ENCODE results near the gene TSPAN7.

The TSPAN7 gene

GRCh38 chrX:38596939-38597338 is 35.6 kb downstream of the TSPAN7 start:
- no peak for DNase-seq

DNA sequence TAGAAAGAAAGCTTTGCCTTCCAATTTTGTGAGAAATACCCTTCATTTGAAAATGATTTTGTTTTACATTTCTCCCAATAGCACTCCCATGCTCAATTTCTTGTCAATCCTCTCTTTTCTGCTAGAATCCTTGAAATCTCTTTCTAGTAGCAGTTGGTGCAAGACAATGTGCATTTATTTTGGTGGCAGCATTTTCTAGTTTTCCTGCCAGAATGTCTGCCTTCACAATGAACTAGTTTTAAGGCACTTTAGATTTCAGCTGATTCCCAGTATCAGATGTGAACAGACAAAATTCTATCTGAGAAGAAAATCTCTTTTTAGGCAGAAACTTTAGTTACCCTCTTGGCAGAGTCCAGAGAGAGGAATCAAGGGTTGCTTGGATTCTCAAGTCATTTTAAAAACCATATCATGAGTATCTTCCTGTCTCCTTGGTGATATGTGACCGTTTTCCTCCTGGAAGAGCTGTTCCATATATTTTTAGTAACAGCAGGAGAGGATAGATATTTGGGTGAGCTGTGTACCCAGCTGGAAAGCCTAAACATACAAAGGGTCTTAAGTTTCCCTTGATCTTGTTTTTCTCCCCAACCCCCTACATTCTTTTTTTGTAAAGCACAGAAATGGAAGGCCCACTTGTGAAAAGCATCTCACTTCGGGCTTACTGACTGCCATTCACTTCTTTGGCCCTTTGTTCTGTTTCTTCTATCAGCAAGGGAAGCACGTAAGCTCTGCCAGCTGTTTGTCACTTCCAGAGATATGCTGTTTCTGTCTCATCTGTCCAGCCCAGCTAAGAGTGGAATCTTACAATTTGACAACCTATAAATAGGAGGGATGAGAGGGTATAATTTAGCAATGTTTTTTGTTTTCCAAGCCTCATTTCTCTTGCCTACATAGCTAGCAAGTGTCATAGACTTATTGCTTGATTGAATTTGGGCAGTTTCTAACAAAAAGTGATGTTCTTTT is 38.7 kb downstream of the TSPAN7 start:
- DNase-seq = no peak

- DNase-seq = no peak
Observed at GRCh38 chrX:38601866-38602265, 40.5 kb downstream of the TSPAN7 start.

DNA sequence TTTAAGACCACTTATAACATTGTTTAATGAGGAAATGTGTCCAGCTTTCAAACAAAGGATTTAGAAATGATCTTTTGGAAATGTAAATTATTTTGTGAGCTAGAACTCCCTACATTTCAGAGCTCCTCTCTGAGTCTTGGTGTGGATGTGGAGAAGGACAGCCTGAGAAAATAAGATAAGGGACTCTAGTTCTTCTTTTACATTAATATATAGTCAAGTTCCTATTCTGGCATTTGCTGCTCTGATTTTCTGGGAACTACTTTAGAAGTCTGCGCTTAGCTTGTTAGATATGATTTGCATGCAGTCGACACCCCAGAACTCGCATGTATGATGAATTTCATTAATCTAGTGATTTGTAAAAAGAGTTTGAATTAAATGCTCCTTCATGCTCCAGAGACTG is 45.5 kb downstream of the TSPAN7 start:
- no peak for DNase-seq

- DNase-seq = no peak
Observed at GRCh38 chrX:38607976-38608375, 46.6 kb downstream of the TSPAN7 start.

GRCh38 chrX:38610849-38611248 is 49.5 kb downstream of the TSPAN7 start:
- DNase-seq = no peak

DNA sequence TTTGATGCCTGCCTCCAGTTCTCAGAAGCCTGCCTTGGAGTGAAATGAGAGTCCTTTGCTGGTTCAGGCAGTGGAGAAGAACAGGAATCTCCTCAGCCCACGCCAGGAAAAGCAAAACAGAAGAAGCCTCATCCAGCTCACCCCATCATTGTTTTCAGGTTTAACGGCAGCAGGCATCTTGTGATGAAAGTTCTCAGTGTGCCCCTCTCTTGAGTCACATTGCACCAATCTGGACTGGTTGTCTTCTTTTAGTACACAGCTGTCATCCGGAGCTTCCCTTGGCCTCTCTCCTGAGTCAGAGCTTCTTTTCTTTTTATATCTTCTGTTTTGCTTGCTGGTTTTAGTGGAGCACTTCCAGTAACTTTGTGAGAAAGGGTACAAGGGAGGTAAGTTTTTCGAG is 50.9 kb downstream of the TSPAN7 start:
- DNase-seq = no peak

- DNase-seq = no peak
Observed at GRCh38 chrX:38614485-38614884, 53.1 kb downstream of the TSPAN7 start.

DNA sequence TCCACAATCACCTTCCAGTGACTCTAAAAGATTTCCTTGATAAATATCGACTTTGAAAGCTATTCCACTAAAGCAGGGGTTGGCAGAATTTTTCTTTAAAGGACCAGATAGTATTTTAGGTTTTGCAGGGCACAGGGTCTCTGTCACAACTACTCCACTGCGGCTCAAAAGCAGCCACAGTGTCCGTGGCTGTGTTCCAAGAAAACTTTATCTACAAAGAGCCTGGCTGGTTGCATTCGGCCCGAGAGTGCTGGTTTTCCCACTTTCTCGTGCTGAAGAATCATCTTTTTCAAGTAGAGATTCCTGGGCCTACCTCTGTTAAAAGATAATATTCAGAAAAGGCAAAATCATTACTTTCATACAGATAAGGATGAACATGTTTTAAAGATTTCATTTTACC is 55.6 kb downstream of the TSPAN7 start:
- DNase-seq = no peak

DNA sequence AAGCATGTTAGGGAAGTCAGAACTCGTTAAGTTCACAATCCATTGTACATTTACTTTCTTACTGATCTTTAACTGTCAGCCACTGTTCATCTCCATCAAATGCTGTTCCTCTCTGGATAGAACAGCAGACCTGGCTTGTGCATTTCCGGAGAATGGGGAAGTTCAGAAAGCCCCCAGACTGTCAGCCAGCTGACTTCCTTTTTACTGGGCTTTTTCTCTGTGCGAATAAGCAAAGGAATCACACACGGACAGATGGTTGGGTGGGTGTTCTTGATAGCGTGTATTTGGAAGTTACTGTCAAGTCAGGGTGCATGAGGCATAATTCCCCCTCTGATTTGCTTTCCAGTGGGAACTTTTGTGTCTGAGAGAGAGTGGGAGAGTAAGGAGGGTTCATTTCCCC is 56.8 kb downstream of the TSPAN7 start:
- DNase-seq = no peak

- no peak for DNase-seq
Observed at GRCh38 chrX:38620623-38621022, 59.3 kb downstream of the TSPAN7 start.

DNA sequence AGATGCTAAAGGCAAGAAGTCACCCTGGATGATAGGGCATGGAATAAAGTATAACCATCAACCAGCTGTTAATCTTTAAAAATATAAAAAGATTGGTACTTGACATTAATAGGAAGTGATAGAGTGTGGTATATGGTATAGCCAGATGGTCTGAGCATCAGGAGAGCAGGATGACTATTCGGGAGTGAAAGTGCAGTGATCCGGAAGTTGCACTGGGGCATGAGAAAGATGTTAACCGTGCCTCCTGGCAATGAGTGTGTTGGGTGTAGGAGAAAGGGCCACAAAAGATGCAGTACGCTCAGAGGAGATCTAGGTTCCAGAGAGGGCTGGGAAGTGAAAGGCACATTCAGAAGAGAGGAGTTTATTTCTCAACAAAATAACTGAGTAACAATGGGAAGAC is 65.0 kb downstream of the TSPAN7 start:
- DNase-seq = no peak

DNA sequence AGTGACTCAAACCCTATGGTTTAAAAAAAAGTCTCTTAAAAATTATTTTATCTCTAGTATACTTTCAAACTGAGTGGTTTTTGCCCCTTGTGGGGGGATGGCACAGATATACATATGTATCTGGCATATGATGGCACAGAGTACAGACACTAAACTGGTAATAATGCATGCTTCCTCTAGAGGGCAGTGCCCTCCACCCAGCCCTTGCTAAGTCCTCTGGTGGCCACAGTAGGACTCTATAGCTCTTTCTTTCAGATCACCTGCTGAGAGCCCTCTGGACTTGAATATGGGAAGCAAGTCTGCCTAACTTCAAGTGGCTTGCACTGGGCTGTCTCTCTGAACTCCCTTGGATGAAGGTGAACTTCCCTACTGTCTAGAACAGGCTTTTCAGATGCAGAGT is 66.3 kb downstream of the TSPAN7 start:
- DNase-seq = no peak

- DNase-seq = no peak
Observed at GRCh38 chrX:38628587-38628986, 67.2 kb downstream of the TSPAN7 start.

- no peak for DNase-seq
Observed at GRCh38 chrX:38632516-38632915, 71.2 kb downstream of the TSPAN7 start.

DNA sequence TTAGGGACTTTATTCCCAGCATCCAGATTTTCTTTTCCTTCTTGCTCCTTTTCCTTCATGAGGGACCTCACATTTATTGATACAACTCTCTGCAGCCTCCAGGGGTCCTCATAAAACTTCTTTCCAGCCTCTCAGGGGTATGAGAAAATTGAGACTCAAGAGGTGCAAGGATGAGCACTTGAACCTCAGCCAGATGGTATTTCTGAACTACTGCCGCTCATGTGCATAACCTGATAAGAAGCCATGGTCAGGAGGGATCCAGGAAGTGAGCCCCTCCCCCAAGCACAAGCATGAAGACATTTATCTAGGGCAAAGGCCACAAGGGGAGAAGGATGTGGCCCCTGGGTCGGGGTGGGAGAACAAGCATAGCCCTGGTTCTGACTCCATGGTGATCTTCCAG is 73.3 kb downstream of the TSPAN7 start:
- DNase-seq = no peak

DNA sequence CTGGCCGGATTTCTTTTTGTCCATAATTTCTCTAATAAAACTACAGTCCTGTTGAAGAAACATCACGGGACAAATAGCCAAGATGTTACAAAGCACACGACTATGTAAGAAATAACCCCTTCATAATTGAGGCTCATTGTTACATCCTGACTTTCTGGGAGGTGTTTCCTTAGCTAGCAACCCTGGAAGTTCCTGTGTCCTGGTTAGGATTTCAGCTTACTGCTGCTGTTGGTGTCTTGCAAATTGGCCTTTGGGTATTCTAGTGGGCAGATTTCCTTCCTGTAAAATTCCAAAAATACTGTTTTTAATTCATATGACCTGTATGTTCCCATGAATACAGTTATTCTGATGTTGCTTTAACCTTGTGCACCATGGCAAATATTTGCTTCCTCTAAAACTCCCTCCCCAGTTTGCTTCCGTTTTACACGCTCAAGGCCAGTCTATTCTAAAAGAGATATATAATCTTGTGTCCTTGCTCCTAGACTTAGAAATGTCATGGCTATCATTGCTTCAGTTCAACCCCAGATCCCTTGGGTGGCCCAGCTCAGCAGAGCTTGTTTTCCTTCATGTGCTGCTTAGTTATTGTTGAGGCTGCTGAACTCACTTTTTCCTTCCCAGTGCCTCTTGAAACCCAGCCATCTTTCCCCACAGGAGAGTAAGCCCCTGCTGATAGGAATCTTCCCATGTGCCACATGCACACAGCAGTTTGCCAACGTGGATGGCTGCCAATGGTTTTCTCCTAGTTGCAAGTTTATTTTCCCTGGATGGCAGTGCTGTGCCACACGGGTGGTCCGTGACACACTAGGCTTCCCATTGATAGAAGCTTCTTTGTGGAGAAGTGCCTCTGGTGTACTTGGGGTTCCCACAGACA is 75.8 kb downstream of the TSPAN7 start:
- no peak for DNase-seq

GRCh38 chrX:38638952-38639529 is 77.7 kb downstream of the TSPAN7 start:
- DNase-seq = no peak

- DNase-seq = no peak
Observed at GRCh38 chrX:38639730-38640129, 78.4 kb downstream of the TSPAN7 start.

DNA sequence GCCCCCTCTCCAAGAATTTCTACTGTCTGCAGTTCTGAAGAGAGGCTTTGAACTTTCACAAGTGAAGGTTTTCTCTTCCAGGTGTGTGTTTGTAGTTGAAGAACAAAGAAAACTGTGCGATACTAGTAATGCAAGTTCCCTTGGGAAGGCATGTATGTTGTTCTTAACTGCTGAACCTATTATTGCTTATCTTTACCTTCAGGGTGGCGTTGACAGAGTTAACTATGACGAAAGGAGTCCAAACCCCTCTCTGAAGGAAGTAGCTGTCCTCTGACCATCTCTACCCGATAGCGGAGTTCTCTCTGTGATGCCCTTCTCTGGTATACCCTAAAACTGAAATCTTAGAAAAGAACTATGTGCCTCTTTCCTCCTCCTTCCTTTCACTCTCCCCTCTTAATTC is 79.9 kb downstream of the TSPAN7 start:
- no peak for DNase-seq

DNA sequence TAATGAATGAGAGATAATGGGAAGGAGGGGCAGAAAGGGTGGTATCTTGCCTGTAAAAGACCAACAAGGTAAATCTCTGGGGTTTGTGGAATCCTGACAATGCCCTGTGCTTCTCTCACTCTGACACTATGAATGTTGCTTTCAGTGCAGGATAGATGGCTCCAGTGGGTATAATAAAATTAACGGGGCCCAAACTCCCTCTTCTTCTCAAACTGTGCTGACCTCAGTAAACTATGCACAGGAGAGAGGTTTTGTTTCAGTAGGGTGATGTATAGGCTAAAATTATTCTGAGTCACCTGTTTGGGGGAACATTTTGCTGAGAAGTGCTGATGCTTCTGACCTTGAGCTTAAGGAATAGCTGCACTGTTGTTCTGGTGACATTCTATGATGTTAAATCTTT is 82.6 kb downstream of the TSPAN7 start:
- DNase-seq = no peak

DNA sequence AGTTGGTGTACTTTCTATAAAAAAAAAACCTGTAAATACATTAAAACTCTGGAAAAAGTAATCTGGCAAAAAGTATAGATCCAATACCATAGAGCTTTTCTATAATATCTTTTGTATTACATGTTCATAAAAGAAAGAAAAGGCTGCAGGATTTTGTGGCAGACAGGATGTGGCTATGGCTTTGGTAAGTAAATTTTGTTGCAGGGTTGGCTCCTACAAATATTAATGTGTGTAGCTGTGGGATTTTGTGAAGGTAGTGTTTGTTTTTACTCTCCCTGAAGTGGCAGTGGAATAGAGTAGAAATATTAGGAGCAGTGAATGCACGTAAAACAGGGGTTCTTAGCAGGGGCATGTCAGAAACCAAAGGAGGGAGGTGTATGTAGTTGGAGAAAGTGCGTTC is 84.8 kb downstream of the TSPAN7 start:
- no peak for DNase-seq

DNA sequence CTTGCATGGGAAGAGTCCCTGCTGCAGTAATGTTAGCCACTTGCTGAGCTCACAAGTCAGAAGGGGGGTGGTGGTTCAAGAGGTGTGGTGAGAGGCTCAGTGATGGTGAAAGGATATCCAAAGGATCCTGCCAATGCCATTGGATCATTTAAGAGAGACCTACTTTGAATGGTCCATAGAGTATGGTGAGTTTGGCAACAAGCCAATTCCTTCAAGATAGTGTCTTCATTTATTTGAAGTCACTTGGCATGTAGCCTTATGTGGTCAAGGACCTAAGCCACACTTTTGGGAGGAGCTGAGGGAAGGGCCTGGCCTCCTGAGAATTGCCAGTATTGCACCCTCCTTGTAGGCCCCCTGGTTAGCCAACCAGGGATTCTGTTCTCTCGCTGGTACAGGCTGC is 87.9 kb downstream of the TSPAN7 start:
- DNase-seq = no peak
